ENCODE data around the gene TLK2. TPM values are rescaled to one million over a fixed set of nuclear protein-coding genes. Genes with fewer than 3 reads are reported as not detected.
"Not testable (repeated sequence)": the region's sequence is repeated elsewhere in the genome, so short reads cannot be mapped to it uniquely, and the experiment has no call there.

Gene TLK2
- total and polyA plus RNA-seq, 4 donors: 10.7 to 55.2 (median 31.0) TPM

GRCh38 chr17:62611728-62612127 lies 133.1 kb downstream of the TLK2 start:
- ATAC-seq (ENCODE audit: low FRiP score) (no peak), DNase-seq (no peak)
- H3K27ac ChIP-seq (ENCODE audit: low read depth in 1 of 2, low read length in 2 of 2): no peak overlapping the region
- intact Hi-C loops (cut with DNase I): no loop called here
- H3K36me3 ChIP-seq (ENCODE audit: control insufficient read depth in 1 of 2, insufficient read depth in 2 of 2, low read length in 1 of 2): peaks cover 9 to 11% of the 10 kb centered on the region in 2 donors
- H3K4me3 ChIP-seq (ENCODE audit: low read length in 2 of 2): no peak overlapping the region
- H3K9me3 ChIP-seq (ENCODE audit: control insufficient read depth, low read length): no peaks in the 10 kb centered on the region
- no peaks in the 10 kb centered on the region for H3K27me3 ChIP-seq (ENCODE audit: control insufficient read depth in 1 of 2, insufficient read depth in 2 of 2, low read length in 1 of 2)
- WGBS, 2 donors: 83 to 87% methylated on average over 8 of the region's 8 CpGs
- no peaks in the 10 kb centered on the region for H3K4me1 ChIP-seq (ENCODE audit: control insufficient read depth in 1 of 2, insufficient read depth in 2 of 2, low read length in 2 of 2)

- WGBS, 2 donors: 93 to 95% methylated on average over 8 to 12 of the region's 12 CpGs
- intact Hi-C loops (cut with DNase I); H3K4me3 ChIP-seq (ENCODE audit: low read length in 2 of 2); H3K9me3 ChIP-seq (ENCODE audit: control insufficient read depth, low read length); DNase-seq; H3K27me3 ChIP-seq (ENCODE audit: control insufficient read depth in 1 of 2, insufficient read depth in 2 of 2, low read length in 1 of 2); H3K27ac ChIP-seq (ENCODE audit: low read depth in 1 of 2, low read length in 2 of 2); H3K4me1 ChIP-seq (ENCODE audit: control insufficient read depth in 1 of 2, insufficient read depth in 2 of 2, low read length in 2 of 2): not testable (repeated sequence)
- H3K36me3 ChIP-seq (ENCODE audit: control insufficient read depth in 1 of 2, insufficient read depth in 2 of 2, low read length in 1 of 2): peaks cover 9 to 11% of the 10 kb centered on the region in 2 donors
- ATAC-seq (ENCODE audit: low FRiP score): peak; percentile 57
These were observed 133.7 kb downstream of the TLK2 start for GRCh38 chr17:62612289-62612688.

GRCh38 chr17:62613095-62613494 lies 134.5 kb downstream of the TLK2 start:
- WGBS, 2 donors: 84% methylated on average over 4 of the region's 4 CpGs
- DNase-seq; intact Hi-C loops (cut with DNase I); ATAC-seq (ENCODE audit: low FRiP score); H3K4me3 ChIP-seq (ENCODE audit: low read length in 2 of 2); H3K4me1 ChIP-seq (ENCODE audit: control insufficient read depth in 1 of 2, insufficient read depth in 2 of 2, low read length in 2 of 2); H3K27ac ChIP-seq (ENCODE audit: low read depth in 1 of 2, low read length in 2 of 2); H3K36me3 ChIP-seq (ENCODE audit: control insufficient read depth in 1 of 2, insufficient read depth in 2 of 2, low read length in 1 of 2); H3K27me3 ChIP-seq (ENCODE audit: control insufficient read depth in 1 of 2, insufficient read depth in 2 of 2, low read length in 1 of 2); H3K9me3 ChIP-seq (ENCODE audit: control insufficient read depth, low read length): not testable (repeated sequence)

- DNase-seq (no peak), ATAC-seq (ENCODE audit: low FRiP score) (no peak)
- Histone ChIP-seq H3K27me3 (ENCODE audit: control insufficient read depth in 1 of 2, insufficient read depth in 2 of 2, low read length in 1 of 2) (no peaks in the 10 kb centered on the region), H3K9me3 (ENCODE audit: control insufficient read depth, low read length) (no peaks in the 10 kb centered on the region), H3K27ac (ENCODE audit: low read depth in 1 of 2, low read length in 2 of 2) (no peak overlapping the region), H3K4me3 (ENCODE audit: low read length in 2 of 2) (no peak overlapping the region), H3K36me3 (ENCODE audit: control insufficient read depth in 1 of 2, insufficient read depth in 2 of 2, low read length in 1 of 2) (peaks cover 7% of the 10 kb centered on the region in 2 donors), H3K4me1 (ENCODE audit: control insufficient read depth in 1 of 2, insufficient read depth in 2 of 2, low read length in 2 of 2) (no peaks in the 10 kb centered on the region)
- intact Hi-C loops (cut with DNase I): no loop called here
- WGBS, 2 donors: 10 to 20% methylated on average over 6 of the region's 6 CpGs
These were observed 135.5 kb downstream of the TLK2 start for GRCh38 chr17:62614142-62614541.

GRCh38 chr17:62615503-62615902 lies 136.9 kb downstream of the TLK2 start:
- no peaks in the 10 kb centered on the region for H3K4me1 ChIP-seq (ENCODE audit: control insufficient read depth in 1 of 2, insufficient read depth in 2 of 2, low read length in 2 of 2)
- DNase-seq (no peak), ATAC-seq (ENCODE audit: low FRiP score) (no peak)
- peaks cover 2 to 4% of the 10 kb centered on the region in 2 donors for H3K36me3 ChIP-seq (ENCODE audit: control insufficient read depth in 1 of 2, insufficient read depth in 2 of 2, low read length in 1 of 2)
- no peaks in the 10 kb centered on the region for H3K9me3 ChIP-seq (ENCODE audit: control insufficient read depth, low read length)
- intact Hi-C loops (cut with DNase I): no loop called here
- H3K4me3 ChIP-seq (ENCODE audit: low read length in 2 of 2): no peak overlapping the region
- no peaks in the 10 kb centered on the region for H3K27me3 ChIP-seq (ENCODE audit: control insufficient read depth in 1 of 2, insufficient read depth in 2 of 2, low read length in 1 of 2)
- no peak overlapping the region for H3K27ac ChIP-seq (ENCODE audit: low read depth in 1 of 2, low read length in 2 of 2)
- whole genome bisulfite sequencing, 2 donors: 78 to 85% methylated on average over 4 of the region's 4 CpGs

- Histone ChIP-seq H3K9me3 (ENCODE audit: control insufficient read depth, low read length) (no peaks in the 10 kb centered on the region), H3K4me3 (ENCODE audit: low read length in 2 of 2) (no peak overlapping the region), H3K27ac (ENCODE audit: low read depth in 1 of 2, low read length in 2 of 2) (no peak overlapping the region), H3K36me3 (ENCODE audit: control insufficient read depth in 1 of 2, insufficient read depth in 2 of 2, low read length in 1 of 2) (peaks cover 0 to 2% of the 10 kb centered on the region in 2 donors), H3K4me1 (ENCODE audit: control insufficient read depth in 1 of 2, insufficient read depth in 2 of 2, low read length in 2 of 2) (no peaks in the 10 kb centered on the region), H3K27me3 (ENCODE audit: control insufficient read depth in 1 of 2, insufficient read depth in 2 of 2, low read length in 1 of 2) (no peaks in the 10 kb centered on the region)
- intact Hi-C loops (cut with DNase I): no loop called here
- ATAC-seq (ENCODE audit: low FRiP score) (peak; percentile 23), DNase-seq (no peak)
- 71 to 78% methylated on average over 8 of the region's 8 CpGs for WGBS, 2 donors
These were observed 138.6 kb downstream of the TLK2 start for GRCh38 chr17:62616993-62617893.

- H3K27ac ChIP-seq (ENCODE audit: low read depth in 1 of 2, low read length in 2 of 2): no peak overlapping the region
- no peaks in the 10 kb centered on the region for H3K27me3 ChIP-seq (ENCODE audit: control insufficient read depth in 1 of 2, insufficient read depth in 2 of 2, low read length in 1 of 2)
- intact Hi-C loops (cut with DNase I): no loop called here
- WGBS, 2 donors: 47 to 58% methylated on average over 6 of the region's 6 CpGs
- H3K4me3 ChIP-seq (ENCODE audit: low read length in 2 of 2): no peak overlapping the region
- ATAC-seq (ENCODE audit: low FRiP score) (no peak), DNase-seq (no peak)
- peaks cover 0 to 2% of the 10 kb centered on the region in 2 donors for H3K36me3 ChIP-seq (ENCODE audit: control insufficient read depth in 1 of 2, insufficient read depth in 2 of 2, low read length in 1 of 2)
- H3K9me3 ChIP-seq (ENCODE audit: control insufficient read depth, low read length): no peaks in the 10 kb centered on the region
- H3K4me1 ChIP-seq (ENCODE audit: control insufficient read depth in 1 of 2, insufficient read depth in 2 of 2, low read length in 2 of 2): no peaks in the 10 kb centered on the region
These were observed 139.4 kb downstream of the TLK2 start for GRCh38 chr17:62617894-62618472.

- DNase-seq: no peak
- 72 to 83% methylated on average over 17 of the region's 17 CpGs for WGBS, 2 donors
- Histone ChIP-seq H3K27me3 (ENCODE audit: control insufficient read depth in 1 of 2, insufficient read depth in 2 of 2, low read length in 1 of 2) (no peaks in the 10 kb centered on the region), H3K4me3 (ENCODE audit: low read length in 2 of 2) (no peak overlapping the region), H3K4me1 (ENCODE audit: control insufficient read depth in 1 of 2, insufficient read depth in 2 of 2, low read length in 2 of 2) (no peaks in the 10 kb centered on the region), H3K36me3 (ENCODE audit: control insufficient read depth in 1 of 2, insufficient read depth in 2 of 2, low read length in 1 of 2) (peaks cover 0 to 2% of the 10 kb centered on the region in 2 donors), H3K27ac (ENCODE audit: low read depth in 1 of 2, low read length in 2 of 2) (no peak overlapping the region), H3K9me3 (ENCODE audit: control insufficient read depth, low read length) (no peaks in the 10 kb centered on the region)
- ATAC-seq (ENCODE audit: low FRiP score): peak; percentile 38
- intact Hi-C loops (cut with DNase I): no loop called here
These were observed 140.2 kb downstream of the TLK2 start for GRCh38 chr17:62618647-62619416.

All from aorta (tissue), 5 donors.